ENCODE data around the gene BEND6. TPM values are rescaled to one million over a fixed set of nuclear protein-coding genes. Genes with fewer than 3 reads are reported as not detected.

The BEND6 gene
- total and polyA plus RNA-seq, 2 experiments from 2014 or later = 24.6 to 25.1 TPM

DNA sequence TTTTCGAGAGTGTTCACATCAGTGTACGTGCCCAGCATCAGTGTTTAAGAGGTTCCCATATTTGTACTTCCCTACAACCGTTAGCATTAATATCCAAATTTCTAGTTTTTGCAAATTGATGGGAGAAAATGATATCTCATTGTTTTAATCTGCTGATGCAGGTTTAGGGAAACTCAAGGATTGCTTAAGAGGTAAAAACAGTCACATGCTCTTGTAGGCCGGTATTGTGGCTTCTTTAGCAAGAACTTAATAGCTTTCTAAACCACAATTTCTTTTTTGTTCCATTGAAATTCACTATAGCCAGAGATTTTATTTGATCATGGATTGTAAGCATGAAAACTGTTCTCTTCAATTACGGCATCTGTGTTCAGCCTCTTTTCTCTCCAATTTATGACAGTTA is 29.5 kb downstream of the BEND6 start:
- Histone ChIP-seq H3K4me3 (no peak overlapping the region), H3K36me3 (ENCODE audit: low read depth) (no peaks in the 10 kb centered on the region), H3K79me2 (ENCODE audit: insufficient read depth) (no peaks in the 10 kb centered on the region), H3K9me2 (ENCODE audit: insufficient read depth) (no peaks in the 10 kb centered on the region), H3K4me2 (ENCODE audit: unreplicated experiment) (no peak overlapping the region), H3K9me3 (ENCODE audit: low read depth) (no peaks in the 10 kb centered on the region), H3K27me3 (replicated peaks; ENCODE audit: insufficient read depth) (no peaks in the 10 kb centered on the region), H3K9ac (no peak overlapping the region), H3F3A (ENCODE audit: insufficient read depth) (no peaks in the 10 kb centered on the region; the same call in 1 of the 2 replicates), H4K20me1 (ENCODE audit: insufficient read depth) (no peaks in the 10 kb centered on the region), H3K4me1 (ENCODE audit: insufficient read depth) (no peaks in the 10 kb centered on the region), H2AFZ (no peak overlapping the region), H3K27ac (no peak overlapping the region)
- WGBS, 2 experiments (ENCODE audit: low coverage in 1 of 2, low lambda C conversion rate in 2 of 2, missing lambda C conversion rate in 2 of 2) = 87 to 90% methylated on average over 5 of the region's 5 CpGs
- DNase-seq = peak; percentile 50
- TF ChIP-seq EZH2phosphoT487 (IDR thresholded peaks at IDR 0.05; ENCODE audit: insufficient read depth, low read depth) = no peak
- TF ChIP-seq EZH2 (IDR thresholded peaks at IDR 0.05; ENCODE audit: insufficient read depth, poor library complexity, severe bottlenecking) = no peak
- in situ Hi-C loops (cut with MboI) = no loop called here

DNA sequence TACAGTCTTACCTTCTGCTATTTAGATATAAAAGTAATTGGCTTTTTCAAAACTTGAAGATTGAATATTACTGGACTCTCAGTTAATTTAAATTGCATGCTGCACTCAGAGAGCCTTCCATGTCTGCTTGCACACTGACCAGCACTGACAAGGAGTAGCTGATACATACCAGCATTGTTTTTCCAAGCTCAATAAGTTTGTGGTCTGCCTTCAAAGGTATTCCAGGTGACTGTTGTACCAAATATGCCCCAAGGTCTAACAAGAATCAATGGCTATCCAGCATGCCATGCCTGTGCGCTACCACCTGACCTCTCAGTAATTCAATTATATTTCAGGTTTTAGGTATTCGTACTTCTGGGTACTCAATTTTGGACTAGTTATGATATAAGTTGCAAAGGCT is 30.0 kb downstream of the BEND6 start:
- Histone ChIP-seq H3K9me3 (ENCODE audit: low read depth) (no peaks in the 10 kb centered on the region), H3K4me2 (ENCODE audit: unreplicated experiment) (no peak overlapping the region), H3K27ac (no peak overlapping the region), H4K20me1 (ENCODE audit: insufficient read depth) (no peaks in the 10 kb centered on the region), H3K4me3 (no peak overlapping the region), H3K4me1 (ENCODE audit: insufficient read depth) (no peaks in the 10 kb centered on the region), H2AFZ (no peak overlapping the region), H3K9ac (no peak overlapping the region), H3K9me2 (ENCODE audit: insufficient read depth) (no peaks in the 10 kb centered on the region), H3K79me2 (ENCODE audit: insufficient read depth) (no peaks in the 10 kb centered on the region), H3F3A (ENCODE audit: insufficient read depth) (no peaks in the 10 kb centered on the region; the same call in 1 of the 2 replicates), H3K36me3 (ENCODE audit: low read depth) (no peaks in the 10 kb centered on the region), H3K27me3 (replicated peaks; ENCODE audit: insufficient read depth) (no peaks in the 10 kb centered on the region)
- no peak for DNase-seq
- in situ Hi-C loops (cut with MboI) = no loop called here
- no peak for TF ChIP-seq EZH2 (IDR thresholded peaks at IDR 0.05; ENCODE audit: insufficient read depth, poor library complexity, severe bottlenecking)
- no peak for TF ChIP-seq EZH2phosphoT487 (IDR thresholded peaks at IDR 0.05; ENCODE audit: insufficient read depth, low read depth)
- WGBS, 2 experiments (ENCODE audit: low coverage in 1 of 2, low lambda C conversion rate in 2 of 2, missing lambda C conversion rate in 2 of 2) = 93 to 96% methylated on average over 2 of the region's 2 CpGs

- Histone ChIP-seq H3K27ac (no peak overlapping the region), H3K79me2 (ENCODE audit: insufficient read depth) (no peaks in the 10 kb centered on the region), H3K9me3 (ENCODE audit: low read depth) (no peaks in the 10 kb centered on the region), H3K9ac (no peak overlapping the region), H3F3A (ENCODE audit: insufficient read depth) (no peaks in the 10 kb centered on the region; the same call in 1 of the 2 replicates), H2AFZ (no peak overlapping the region), H4K20me1 (ENCODE audit: insufficient read depth) (no peaks in the 10 kb centered on the region), H3K4me1 (ENCODE audit: insufficient read depth) (no peaks in the 10 kb centered on the region), H3K9me2 (ENCODE audit: insufficient read depth) (no peaks in the 10 kb centered on the region), H3K4me2 (ENCODE audit: unreplicated experiment) (no peak overlapping the region), H3K36me3 (ENCODE audit: low read depth) (no peaks in the 10 kb centered on the region), H3K27me3 (replicated peaks; ENCODE audit: insufficient read depth) (no peaks in the 10 kb centered on the region), H3K4me3 (no peak overlapping the region)
- TF ChIP-seq EZH2 (IDR thresholded peaks at IDR 0.05; ENCODE audit: insufficient read depth, poor library complexity, severe bottlenecking) (no peak), EZH2phosphoT487 (IDR thresholded peaks at IDR 0.05; ENCODE audit: insufficient read depth, low read depth) (no peak)
- in situ Hi-C loops (cut with MboI) = no loop called here
- no peak for DNase-seq
- WGBS, 2 experiments (ENCODE audit: low coverage in 1 of 2, low lambda C conversion rate in 2 of 2, missing lambda C conversion rate in 2 of 2) = 55 to 58% methylated on average over 1 of the region's 1 CpG
These were observed 31.7 kb downstream of the BEND6 start for GRCh38 chr6:56986611-56987010.

DNA sequence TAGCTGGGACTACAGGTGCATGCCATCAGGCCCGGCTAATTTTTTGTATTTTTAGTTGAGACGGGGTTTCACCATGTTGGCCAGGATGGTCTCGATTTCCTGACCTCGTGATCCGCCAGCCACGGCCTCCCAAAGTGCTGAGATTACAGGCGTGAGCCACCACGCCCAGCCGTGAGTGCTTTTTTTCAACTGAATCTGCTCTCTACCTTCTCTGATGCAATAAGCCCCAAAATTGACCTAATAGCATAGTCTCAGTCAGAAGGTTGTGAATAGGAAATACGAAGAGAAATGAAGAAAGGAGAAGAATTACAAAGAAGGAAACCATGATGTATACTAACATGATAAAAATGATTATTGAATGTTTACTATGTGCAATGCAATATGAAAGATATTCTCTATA is 33.2 kb downstream of the BEND6 start:
- WGBS, 2 experiments (ENCODE audit: low coverage in 1 of 2, low lambda C conversion rate in 2 of 2, missing lambda C conversion rate in 2 of 2) = 92 to 98% methylated on average over 10 of the region's 10 CpGs

DNA sequence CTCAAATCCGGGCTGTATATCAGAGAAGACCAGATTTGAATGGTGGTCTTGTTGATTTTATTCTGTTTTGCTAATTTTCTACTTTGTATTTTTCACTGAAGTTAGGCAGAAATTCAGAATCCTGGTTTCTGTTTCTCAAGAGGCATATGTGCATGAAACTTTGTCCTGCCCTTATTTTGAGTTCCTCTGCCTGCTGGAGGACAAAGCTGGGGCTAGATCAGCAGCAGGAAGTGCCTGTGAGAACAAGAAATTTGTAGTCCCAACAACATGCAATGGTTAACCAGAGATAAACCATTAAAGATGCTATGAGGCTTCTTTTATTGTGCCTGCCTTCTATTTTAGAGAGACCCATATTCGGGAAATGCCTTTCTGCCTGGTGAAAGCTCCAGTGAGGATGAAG is 37.1 kb downstream of the BEND6 start:
- Histone ChIP-seq H3F3A (ENCODE audit: insufficient read depth) (no peaks in the 10 kb centered on the region), H3K79me2 (ENCODE audit: insufficient read depth) (no peaks in the 10 kb centered on the region), H3K4me3 (no peak overlapping the region), H4K20me1 (ENCODE audit: insufficient read depth) (no peaks in the 10 kb centered on the region), H3K9me2 (ENCODE audit: insufficient read depth) (no peaks in the 10 kb centered on the region), H3K9ac (no peak overlapping the region), H3K27me3 (replicated peaks; ENCODE audit: insufficient read depth) (no peaks in the 10 kb centered on the region), H3K27ac (no peak overlapping the region), H3K9me3 (ENCODE audit: low read depth) (no peaks in the 10 kb centered on the region), H3K4me1 (ENCODE audit: insufficient read depth) (no peaks in the 10 kb centered on the region), H3K36me3 (ENCODE audit: low read depth) (no peaks in the 10 kb centered on the region; the same call in 1 of the 2 replicates), H2AFZ (no peak overlapping the region), H3K4me2 (ENCODE audit: unreplicated experiment) (no peak overlapping the region)
- WGBS, 2 experiments (ENCODE audit: low coverage in 1 of 2, low lambda C conversion rate in 2 of 2, missing lambda C conversion rate in 2 of 2) = 94 to 97% methylated on average over 2 of the region's 2 CpGs
- in situ Hi-C loops (cut with MboI) = no loop called here
- no peak for DNase-seq
- TF ChIP-seq EZH2phosphoT487 (IDR thresholded peaks at IDR 0.05; ENCODE audit: insufficient read depth, low read depth) (no peak), EZH2 (IDR thresholded peaks at IDR 0.05; ENCODE audit: insufficient read depth, poor library complexity, severe bottlenecking) (no peak)

More for the DNA sequence above, 33.2 kb downstream of the BEND6 start:
- DNase-seq = no peak
- in situ Hi-C loops (cut with MboI) = no loop called here
- no peaks in the 10 kb centered on the region; the same call in 1 of the 2 replicates for H3K36me3 ChIP-seq (ENCODE audit: low read depth)
- no peaks in the 10 kb centered on the region for H3K27me3 ChIP-seq (replicated peaks; ENCODE audit: insufficient read depth)
- H2AFZ ChIP-seq = no peak overlapping the region
- H3K79me2 ChIP-seq (ENCODE audit: insufficient read depth) = no peaks in the 10 kb centered on the region
- H3K9ac ChIP-seq = no peak overlapping the region
- no peak for TF ChIP-seq EZH2 (IDR thresholded peaks at IDR 0.05; ENCODE audit: insufficient read depth, poor library complexity, severe bottlenecking)
- no peak for TF ChIP-seq EZH2phosphoT487 (IDR thresholded peaks at IDR 0.05; ENCODE audit: insufficient read depth, low read depth)
- H3F3A ChIP-seq (ENCODE audit: insufficient read depth) = no peaks in the 10 kb centered on the region; the same call in 1 of the 2 replicates
- H3K4me2 ChIP-seq (ENCODE audit: unreplicated experiment) = no peak overlapping the region
- H3K9me3 ChIP-seq (ENCODE audit: low read depth) = no peaks in the 10 kb centered on the region
- no peak overlapping the region for H3K4me3 ChIP-seq
- H3K9me2 ChIP-seq (ENCODE audit: insufficient read depth) = no peaks in the 10 kb centered on the region
- no peaks in the 10 kb centered on the region for H4K20me1 ChIP-seq (ENCODE audit: insufficient read depth)
- H3K4me1 ChIP-seq (ENCODE audit: insufficient read depth) = no peaks in the 10 kb centered on the region
- no peak overlapping the region for H3K27ac ChIP-seq

All from GM23248 (cell line).